Measurements from ENCODE around the gene KLHL25. TPM values are rescaled to one million over a fixed set of nuclear protein-coding genes. Genes with fewer than 3 reads are reported as not detected.

KLHL25 gene
- total and polyA plus RNA-seq, 2 of the 13 experiments (the other 11 are each of a cell fraction or from before 2014, with no cell fraction given), result 3.7 to 8.2 TPM

- TF ChIP-seq NFAT5 (CRISPR knock-in tag; IDR thresholded peaks at IDR 0.05) (no peak), ZNF510 (CRISPR knock-in tag; IDR thresholded peaks at IDR 0.05; ENCODE audit: low read depth) (no peak), NFIB (CRISPR knock-in tag; IDR thresholded peaks at IDR 0.05; ENCODE audit: borderline replicate concordance) (no peak), ZNF576 (CRISPR knock-in tag; IDR thresholded peaks at IDR 0.05) (no peak)
Observed at GRCh38 chr15:85748176-85748575, 46.5 kb downstream of the KLHL25 start (continued).

DNA sequence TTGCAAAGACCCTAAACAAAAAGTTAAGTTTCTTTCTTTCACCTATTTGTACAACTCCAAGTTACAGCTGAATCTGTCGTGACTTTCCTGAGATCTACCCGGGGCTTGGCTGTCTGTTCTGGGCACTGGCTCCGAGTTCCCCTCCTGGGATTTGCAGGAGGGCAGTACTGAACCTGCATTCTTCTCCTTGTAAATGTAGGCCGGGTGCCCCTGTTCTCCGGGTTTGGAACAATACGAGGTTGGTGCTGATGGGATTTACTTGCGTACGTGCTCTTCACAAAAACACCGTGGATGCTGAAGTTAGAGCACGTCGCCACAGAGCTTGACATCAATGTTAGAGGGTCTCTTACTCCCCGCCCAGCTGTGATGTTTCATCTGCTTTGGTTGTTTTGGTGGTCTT lies 48.1 kb downstream of the KLHL25 start:
- Histone ChIP-seq H3K36me3 (replicated peaks in 1 of 2; ENCODE audit: control insufficient read depth in 1 of 2, insufficient read depth in 2 of 2, low read length in 2 of 2) (peaks cover 10 to 44% of the 10 kb centered on the region in 2 experiments), H3K4me1 (ENCODE audit: insufficient read depth, low read length) (no peaks in the 10 kb centered on the region), H3K27me3 (ENCODE audit: control insufficient read depth in 1 of 2, insufficient read depth in 2 of 2, low read length in 2 of 2) (no peaks in the 10 kb centered on the region), H3K4me3 (replicated peaks in 1 of 3; ENCODE audit: insufficient read depth in 1 of 3, low read depth in 2 of 3, low read length in 3 of 3) (no peak overlapping the region), H3K4me2 (ENCODE audit: low read depth, low read length) (no peak overlapping the region), H3K9me3 (ENCODE audit: low read length) (no peaks in the 10 kb centered on the region), H3K9ac (ENCODE audit: insufficient read depth, low read depth, low read length) (no peak overlapping the region), H3K79me2 (ENCODE audit: insufficient read depth, low read length) (no peaks in the 10 kb centered on the region), H3K27ac (ENCODE audit: extremely low read length, insufficient read depth, low read length) (no peak overlapping the region), H2AFZ (ENCODE audit: low read length) (no peak overlapping the region), H4K20me1 (ENCODE audit: insufficient read depth, low read length) (no peaks in the 10 kb centered on the region)
- BruUV-seq (replicated peaks), result no TSS peak
- ChIA-PET CTCF (ENCODE audit: low intra/inter-chr PET ratio, low total read pairs) (no interaction called here), POLR2A (no interaction called here)
- intact Hi-C loops (cut with micrococcal nuclease; ENCODE audit: unreplicated experiment), result no loop called here
- DNase-seq (ENCODE audit: low spot score), result no peak
- in situ Hi-C loops (cut with HindIII; ENCODE audit: extremely low pct_ligation_motif_present, low pct_unique_long_range_greater_than_20kb), result no loop called here
- no peak for FAIRE-seq
- TF ChIP-seq NFYC (CRISPR knock-in tag; IDR thresholded peaks at IDR 0.05), result no peak
- WGBS (ENCODE audit: low lambda C conversion rate), result 99% methylated on average over 12 of the region's 12 CpGs
- ATAC-seq, result no peak

Measured in HepG2 (cell line).